GF-D8 (cell line): ENCODE measurements around the gene GRM1.

Experiments used
- DNase-seq: peaks from one replicate; lab custom pipeline; 2025; lab: John Stamatoyannopoulos, UW

GRM1 gene

GRCh38 chr6:146100776-146101175 is 71.9 kb downstream of the GRM1 start:
- no peak for DNase-seq

DNA sequence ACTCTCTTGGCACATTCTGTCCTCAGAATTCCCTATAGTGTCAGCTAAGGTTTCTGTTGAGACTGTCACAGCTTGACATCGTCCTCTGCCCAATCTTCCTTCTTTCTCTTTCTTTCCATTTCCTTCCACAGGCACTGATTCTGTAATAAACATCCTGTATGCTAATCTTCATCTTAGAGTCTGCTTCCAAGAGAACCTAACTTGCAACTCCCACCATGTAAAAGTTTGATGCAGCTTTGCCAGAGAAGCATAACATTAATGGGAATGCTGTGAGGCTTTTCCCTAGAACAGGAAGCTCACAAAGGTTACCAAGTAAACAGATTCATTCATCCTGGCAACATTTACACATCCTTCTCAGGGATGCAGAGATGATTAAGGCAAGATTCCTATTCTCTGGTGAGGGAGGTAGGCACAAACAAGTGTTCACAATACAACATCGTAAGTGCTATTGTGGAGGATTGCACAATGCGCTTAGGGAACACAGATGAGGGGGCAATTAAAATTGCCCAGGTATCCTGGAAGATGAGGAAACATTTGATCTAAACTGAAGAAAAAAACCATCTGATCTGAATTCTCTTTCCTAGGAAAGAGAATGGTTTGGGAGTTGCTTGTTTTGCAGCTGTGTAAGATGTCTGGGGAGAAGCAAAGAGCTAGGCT is 74.7 kb downstream of the GRM1 start:
- no peak for DNase-seq

DNA sequence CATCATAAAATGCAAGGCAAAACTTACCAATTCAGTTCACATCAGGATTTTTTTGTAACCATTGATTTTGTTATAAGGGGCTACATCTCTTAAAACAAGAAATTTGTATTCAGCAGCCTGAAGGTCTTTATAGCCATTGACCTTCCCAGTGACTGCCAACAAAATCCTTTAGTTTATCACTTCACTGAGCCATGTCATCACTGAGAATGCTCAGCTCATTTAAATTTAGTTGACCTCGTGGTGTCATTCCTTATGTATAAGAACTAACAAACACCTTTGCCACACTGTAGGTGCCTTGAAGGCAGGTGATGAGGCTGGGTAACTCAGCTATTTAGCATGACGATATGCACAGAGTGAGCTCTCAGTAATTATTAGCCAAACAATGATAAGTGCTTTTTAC is 77.7 kb downstream of the GRM1 start:
- no peak for DNase-seq

DNA sequence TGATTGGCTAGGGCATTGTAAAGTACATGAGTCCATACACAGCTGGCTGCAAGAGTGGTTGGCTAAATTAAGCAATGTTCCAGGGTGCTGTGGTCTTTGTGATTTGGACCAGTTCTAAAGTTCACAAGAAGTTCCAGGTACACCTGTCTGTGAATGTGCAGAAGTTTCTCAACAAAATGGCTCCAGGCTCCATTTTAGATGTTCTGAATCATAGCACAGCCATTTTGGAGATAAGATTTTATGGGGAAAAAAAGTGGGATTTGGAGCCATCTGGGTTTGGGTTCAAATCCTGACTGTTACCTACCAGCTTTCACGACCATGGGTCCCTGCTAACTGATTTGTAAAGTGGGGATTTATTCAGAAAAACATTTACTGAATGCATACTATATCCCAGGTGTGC is 82.1 kb downstream of the GRM1 start:
- DNase-seq: no peak

- DNase-seq: no peak
Observed at GRCh38 chr6:146111881-146112450, 83.1 kb downstream of the GRM1 start.

DNA sequence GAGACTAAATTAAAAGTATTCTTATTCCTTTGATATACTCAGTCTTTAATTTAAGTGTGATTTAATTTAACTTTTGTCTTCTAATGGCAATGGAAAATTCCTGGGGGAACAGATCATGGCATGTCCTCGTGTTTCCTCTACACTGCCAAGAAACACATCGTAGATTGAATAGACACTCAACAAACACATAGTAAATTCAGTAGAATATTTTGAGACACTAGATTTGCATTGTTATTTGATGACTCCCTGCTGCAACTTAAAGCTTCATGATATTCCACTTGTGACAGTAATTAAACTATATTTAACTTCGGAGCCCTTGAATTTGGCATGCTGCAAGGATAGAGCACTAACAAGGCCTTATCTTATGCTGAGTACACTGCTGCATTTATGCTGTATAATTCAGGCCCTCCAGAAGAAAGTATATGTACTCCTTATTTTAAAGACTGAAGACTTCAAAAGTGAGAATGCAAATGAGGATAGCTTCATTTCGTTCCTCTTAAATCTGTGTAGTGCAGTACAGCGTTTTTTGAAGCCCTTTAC is 84.3 kb downstream of the GRM1 start:
- no peak for DNase-seq

DNA sequence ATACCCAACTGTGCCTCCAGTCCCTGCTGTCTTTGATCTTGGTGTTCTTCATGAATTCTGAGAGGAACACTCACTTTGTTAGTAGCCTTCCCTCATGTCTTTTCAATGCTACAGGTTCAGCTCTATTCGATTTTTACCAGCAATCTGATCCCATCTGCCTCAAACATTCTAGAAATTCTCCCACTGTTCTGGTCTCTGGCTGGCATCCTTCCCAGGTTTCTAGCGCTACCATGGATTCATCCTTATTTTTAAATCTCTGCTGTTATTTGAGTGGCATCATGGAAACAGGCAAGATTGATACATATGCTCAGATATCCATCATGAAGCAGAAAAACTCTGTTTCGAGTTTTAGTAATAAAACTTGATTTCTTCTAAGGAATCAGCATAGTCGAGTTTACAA is 94.8 kb downstream of the GRM1 start:
- DNase-seq: no peak

GRCh38 chr6:146127447-146128215 is 98.8 kb downstream of the GRM1 start:
- no peak for DNase-seq

DNA sequence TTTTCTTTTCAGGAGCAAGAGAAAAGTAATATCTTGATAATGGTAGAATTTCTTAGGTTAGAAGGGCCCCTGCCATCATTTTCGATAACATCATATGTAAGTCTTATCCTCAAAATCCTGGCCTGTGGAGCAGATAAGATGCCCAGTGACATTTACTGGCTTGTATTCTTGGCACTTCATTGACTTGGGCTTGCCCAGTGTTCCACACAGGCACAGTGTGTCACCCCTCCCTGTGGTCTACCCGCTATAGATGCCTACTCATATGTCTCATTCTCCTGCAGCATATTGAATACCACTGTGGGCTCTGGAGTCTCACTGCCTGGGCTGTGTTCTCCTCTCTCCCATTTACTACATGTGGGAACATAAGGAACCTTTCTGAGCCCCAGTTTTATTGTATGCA is 105.0 kb downstream of the GRM1 start:
- no peak for DNase-seq

DNA sequence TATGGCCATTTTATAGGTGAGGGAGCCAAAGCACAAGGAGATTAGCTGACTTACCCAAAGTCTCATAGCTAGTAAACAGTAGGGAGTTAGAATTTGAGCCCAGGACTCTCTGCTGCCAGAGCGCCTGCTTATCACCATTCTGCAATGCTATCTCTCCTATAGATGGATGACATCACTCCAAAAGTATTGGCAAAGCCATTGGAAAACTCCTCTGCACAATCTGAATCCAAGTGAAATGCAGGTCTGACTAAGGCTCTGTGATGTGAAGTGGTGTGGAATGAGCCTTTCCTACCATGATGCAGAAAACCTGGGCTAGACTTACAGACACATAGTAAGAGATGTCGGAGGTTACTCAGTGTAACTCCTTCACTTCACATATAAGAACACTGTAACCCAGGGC is 106.3 kb downstream of the GRM1 start:
- DNase-seq: no peak

DNA sequence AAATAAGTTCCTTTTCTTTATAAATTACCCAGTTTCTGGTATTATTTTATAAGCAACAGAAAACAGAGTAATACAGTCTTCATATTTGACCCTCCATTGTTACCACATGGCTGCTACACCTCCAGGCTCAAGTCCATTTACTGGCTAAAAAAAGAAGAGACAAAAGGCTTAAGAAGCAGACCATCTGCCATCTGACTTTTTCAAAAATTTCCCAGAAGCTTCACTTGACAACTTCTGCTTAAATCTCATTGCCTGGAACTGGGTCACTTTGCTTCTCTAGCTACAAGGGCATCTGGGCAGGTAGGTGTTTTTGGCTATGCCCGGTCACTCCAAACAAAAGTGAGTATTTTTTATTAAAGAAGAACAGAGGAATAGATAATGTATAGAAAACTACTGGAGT is 118.0 kb downstream of the GRM1 start:
- no peak for DNase-seq

- DNase-seq: no peak
Observed at GRCh38 chr6:146149770-146150169, 120.9 kb downstream of the GRM1 start.

DNA sequence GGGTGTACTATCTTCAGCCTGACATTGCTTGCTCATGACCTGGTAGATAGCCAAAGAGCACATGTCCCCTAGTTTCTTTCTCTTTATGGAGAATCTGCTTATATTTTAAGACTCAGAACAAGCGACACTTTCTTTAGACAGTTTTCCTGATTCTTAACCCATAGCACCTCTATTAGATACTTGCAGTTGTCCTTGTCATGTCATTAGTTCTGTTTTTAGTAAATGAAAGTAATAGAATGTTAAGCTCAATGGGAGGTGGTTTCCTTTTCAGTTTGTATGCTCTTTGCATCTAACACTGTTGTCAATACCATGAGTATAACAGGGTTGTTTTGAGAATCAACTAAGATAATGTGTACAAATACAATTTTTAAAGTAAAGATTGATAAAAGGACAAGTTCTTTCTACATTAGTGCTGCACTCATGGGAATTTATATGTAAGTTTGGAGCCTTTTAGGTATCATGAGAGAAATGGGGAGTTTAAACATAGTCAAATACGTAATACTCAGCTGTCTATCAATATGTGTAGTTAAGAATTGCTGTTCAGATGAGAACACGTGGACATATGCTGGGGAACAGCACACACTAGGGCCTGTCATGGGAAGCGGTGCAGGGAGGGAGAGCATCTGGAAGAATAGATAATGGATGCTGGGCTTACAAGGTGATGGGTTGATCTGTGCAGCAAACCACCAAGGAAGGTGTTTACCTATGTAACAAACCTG is 124.3 kb downstream of the GRM1 start:
- no peak for DNase-seq

DNA sequence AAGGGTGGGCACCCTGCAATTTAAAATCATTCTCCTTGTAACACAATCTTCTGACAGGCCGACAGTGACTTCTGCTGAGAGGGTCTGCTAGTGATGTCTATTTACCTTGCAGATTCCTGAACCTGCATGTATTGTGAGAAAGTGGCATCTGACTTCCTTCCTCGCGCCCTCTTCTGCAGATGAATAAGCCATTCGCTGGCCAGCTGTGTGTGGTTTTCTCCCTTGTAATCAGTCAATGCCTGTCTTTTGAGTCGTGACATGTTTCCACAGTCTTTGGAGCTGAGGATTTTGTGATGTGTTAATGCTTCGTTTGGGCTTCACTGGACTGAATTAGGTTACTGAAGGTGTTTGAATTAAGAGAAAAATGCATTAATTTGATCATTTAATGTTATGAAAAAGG is 125.3 kb downstream of the GRM1 start:
- DNase-seq: no peak

- DNase-seq: no peak
Observed at GRCh38 chr6:146161664-146162063, 132.8 kb downstream of the GRM1 start.

GRCh38 chr6:146169872-146170271 is 141.0 kb downstream of the GRM1 start:
- no peak for DNase-seq

DNA sequence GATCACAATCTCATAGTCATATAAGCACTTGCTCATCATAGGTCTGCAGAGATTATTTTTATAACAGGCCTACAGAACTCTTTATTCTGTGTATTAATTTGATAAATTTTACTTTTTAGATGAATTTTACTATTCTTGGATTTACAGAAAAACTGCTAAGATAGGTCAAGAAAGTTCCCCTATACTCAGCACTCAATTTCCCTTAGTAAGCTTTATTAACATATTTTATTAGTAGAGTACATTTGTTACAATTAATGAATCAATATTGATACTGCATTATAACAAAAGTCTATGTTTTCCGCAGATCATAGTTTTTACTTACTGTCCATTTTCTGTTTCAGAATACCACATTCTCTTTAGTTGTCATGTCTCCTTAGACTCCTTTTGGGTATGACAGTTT is 148.9 kb downstream of the GRM1 start:
- DNase-seq: no peak

GRCh38 chr6:146183831-146184230 is 155.0 kb downstream of the GRM1 start:
- DNase-seq: no peak

GRCh38 chr6:146184701-146185100 is 155.8 kb downstream of the GRM1 start:
- DNase-seq: no peak

DNA sequence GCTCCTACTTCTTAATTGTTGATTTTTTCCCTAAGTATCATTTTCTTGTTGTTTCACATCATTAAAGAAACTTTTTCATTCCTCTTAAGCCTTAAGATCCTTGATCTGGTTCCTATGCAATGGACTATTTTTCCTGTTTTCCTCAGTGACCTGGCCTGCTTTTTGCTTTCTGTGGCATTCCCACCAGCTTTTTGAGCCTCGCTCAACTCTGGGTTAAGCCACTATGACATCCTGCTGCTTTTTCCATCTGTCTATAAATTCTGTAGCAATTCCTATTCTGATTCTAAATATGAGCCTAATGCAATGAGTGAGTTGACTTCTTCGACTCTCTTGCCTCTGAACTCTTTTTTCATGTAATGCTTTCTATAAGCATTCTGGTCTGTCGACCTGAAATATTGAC is 160.3 kb downstream of the GRM1 start:
- DNase-seq: no peak

DNA sequence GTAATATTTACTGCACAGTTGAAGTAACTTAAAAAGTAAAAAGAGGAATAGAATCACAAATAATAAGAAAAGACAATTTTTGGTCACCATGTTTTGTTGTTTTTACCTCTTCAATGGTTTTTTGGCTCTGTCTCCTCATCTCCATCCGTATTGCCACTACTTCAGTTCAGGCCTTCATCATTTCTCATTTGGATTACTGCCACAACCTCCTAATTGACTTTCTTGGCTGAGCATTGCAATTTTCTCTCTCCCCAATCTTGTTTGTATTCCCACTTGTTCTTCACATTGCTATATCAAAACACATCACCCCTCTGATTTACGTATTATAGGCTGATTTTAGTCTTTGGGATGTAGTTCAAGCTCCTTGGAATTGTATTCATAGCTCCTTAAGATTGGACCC is 161.7 kb downstream of the GRM1 start:
- DNase-seq: no peak

GRCh38 chr6:146191166-146191565 is 162.3 kb downstream of the GRM1 start:
- DNase-seq: no peak

DNA sequence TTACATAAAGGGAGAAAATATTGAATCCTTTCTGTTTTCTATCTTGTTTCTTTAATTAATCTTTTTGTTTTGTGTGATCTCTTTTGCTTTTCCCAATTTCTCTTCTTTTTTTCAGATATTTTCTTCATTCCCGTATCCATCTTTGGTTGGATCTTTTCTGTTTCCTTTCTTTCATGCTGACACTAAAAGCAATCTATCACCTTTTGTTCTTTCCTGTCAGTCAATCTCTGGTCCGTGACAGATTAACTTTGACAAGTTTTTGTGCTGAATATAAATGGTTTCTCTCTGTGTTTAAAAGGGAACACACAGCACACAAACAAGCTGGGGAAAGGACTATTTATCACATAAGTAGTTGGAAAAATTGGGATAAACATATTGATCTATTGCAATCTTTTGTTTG is 162.8 kb downstream of the GRM1 start:
- DNase-seq: no peak
